ENCODE results near the gene VASH1. TPM values are rescaled to one million over a fixed set of nuclear protein-coding genes. Genes with fewer than 3 reads are reported as not detected.

Gene VASH1
- total and polyA plus RNA-seq, 2 donors (not counting 3 experiments of a cell fraction or from before 2014, with no cell fraction given): 39.8 to 168 TPM

DNA sequence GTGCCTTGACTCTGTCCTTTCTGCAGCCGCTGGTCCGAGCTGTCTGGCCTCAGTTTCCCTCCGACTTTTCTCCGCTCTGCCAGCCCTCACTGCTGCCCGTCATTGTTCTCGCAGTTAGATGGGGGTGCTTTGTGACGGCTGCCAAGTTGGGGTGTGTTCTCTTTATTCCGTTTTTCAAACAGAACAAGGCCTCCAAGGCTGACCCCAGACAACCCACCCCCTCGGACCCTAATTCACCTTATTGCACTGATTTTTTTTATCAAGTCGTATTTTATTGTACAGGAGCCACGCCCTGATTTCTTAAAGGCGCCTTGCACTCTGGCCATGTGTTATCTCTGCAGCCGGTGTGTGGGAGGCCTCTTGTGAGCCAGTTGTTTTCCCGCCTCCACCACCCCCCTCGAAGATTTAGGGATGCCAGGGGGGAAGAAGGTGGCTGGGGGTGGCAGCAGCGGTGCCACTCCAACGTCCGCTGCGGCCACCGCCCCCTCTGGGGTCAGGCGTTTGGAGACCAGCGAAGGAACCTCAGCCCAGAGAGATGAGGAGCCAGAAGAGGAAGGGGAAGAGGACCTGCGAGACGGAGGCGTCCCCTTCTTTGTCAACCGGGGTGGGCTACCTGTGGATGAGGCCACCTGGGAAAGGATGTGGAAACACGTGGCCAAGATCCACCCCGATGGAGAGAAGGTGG is 1.3 kb downstream of the VASH1 start:
- Histone ChIP-seq H3K9me3 (replicated peaks; ENCODE audit: control insufficient read depth, insufficient read depth, low read length) (no peaks in the 10 kb centered on the region), H4K20me1 (replicated peaks; ENCODE audit: control insufficient read depth, extremely low read depth, insufficient read depth, low read length) (no peaks in the 10 kb centered on the region), H3K4me3 (replicated peaks in 1 of 3; ENCODE audit: insufficient read depth in 1 of 3, low read depth in 1 of 3, low read length in 3 of 3) (peak overlapping the region; percentile 81 to 98 (median 90)), H3K79me2 (ENCODE audit: control insufficient read depth, insufficient read depth, low read length) (peaks cover 10% of the 10 kb centered on the region), H3K4me1 (ENCODE audit: control insufficient read depth, extremely low read depth, insufficient read depth, low read length) (peaks cover 34% of the 10 kb centered on the region), H2AFZ (ENCODE audit: low read depth, low read length) (peak overlapping the region; percentile 100), H3K27ac (ENCODE audit: insufficient read depth, low read depth, low read length) (no peak overlapping the region), H3K9me1 (replicated peaks; ENCODE audit: control insufficient read depth, extremely low read depth, insufficient read depth, low read length) (no peaks in the 10 kb centered on the region), H3K9ac (replicated peaks; ENCODE audit: extremely low read depth, insufficient read depth, low read length) (peak overlapping the region; percentile 58), H3K27me3 (ENCODE audit: control insufficient read depth in 2 of 2, insufficient read depth in 2 of 2, low read length in 2 of 2) (peaks cover 2 to 6% of the 10 kb centered on the region in 2 experiments), H3K36me3 (ENCODE audit: control insufficient read depth in 2 of 2, extremely low read depth in 1 of 2, insufficient read depth in 2 of 2, low read length in 2 of 2) (peaks cover 0 to 6% of the 10 kb centered on the region in 2 experiments), H3K4me2 (ENCODE audit: insufficient read depth, low read length) (peak overlapping the region; percentile 92)
- TF ChIP-seq, protein P1, sequence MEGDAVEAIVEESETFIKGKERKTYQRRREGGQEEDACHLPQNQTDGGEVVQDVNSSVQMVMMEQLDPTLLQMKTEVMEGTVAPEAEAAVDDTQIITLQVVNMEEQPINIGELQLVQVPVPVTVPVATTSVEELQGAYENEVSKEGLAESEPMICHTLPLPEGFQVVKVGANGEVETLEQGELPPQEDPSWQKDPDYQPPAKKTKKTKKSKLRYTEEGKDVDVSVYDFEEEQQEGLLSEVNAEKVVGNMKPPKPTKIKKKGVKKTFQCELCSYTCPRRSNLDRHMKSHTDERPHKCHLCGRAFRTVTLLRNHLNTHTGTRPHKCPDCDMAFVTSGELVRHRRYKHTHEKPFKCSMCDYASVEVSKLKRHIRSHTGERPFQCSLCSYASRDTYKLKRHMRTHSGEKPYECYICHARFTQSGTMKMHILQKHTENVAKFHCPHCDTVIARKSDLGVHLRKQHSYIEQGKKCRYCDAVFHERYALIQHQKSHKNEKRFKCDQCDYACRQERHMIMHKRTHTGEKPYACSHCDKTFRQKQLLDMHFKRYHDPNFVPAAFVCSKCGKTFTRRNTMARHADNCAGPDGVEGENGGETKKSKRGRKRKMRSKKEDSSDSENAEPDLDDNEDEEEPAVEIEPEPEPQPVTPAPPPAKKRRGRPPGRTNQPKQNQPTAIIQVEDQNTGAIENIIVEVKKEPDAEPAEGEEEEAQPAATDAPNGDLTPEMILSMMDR (IDR thresholded peaks at IDR 0.05; ENCODE audit: extremely low read depth in 1 of 2, insufficient read depth in 1 of 2, low read depth in 1 of 2, low read length in 2 of 2): no peak
- TF ChIP-seq, protein P2, sequence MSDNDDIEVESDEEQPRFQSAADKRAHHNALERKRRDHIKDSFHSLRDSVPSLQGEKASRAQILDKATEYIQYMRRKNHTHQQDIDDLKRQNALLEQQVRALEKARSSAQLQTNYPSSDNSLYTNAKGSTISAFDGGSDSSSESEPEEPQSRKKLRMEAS (IDR thresholded peaks at IDR 0.05; ENCODE audit: insufficient read depth, insufficient read length): no peak
- no peak for TF ChIP-seq POLR2AphosphoS5 (IDR thresholded peaks at IDR 0.05; ENCODE audit: insufficient read depth, low read depth, low read length)
- no peak for TF ChIP-seq FOS (IDR thresholded peaks at IDR 0.05; ENCODE audit: borderline replicate concordance, insufficient read depth, low read length)
- no peak for TF ChIP-seq GATA2 (IDR thresholded peaks at IDR 0.05; ENCODE audit: insufficient read depth, insufficient read length, low read depth, low read length)
- FAIRE-seq: peak; percentile 56
- ChIA-PET CTCF (interaction anchor here (1.2 to 4.0 kb wide), 4 partner anchors 22 to 53 kb away, joined by 5 to 26 read pairs (median 9); no protein-coding TSS in a partner anchor), POLR2A (no interaction called here)
- DNase-seq (ENCODE audit: low read depth, low spot score): no peak
- BruUV-seq (replicated peaks): TSS peak; percentile 19
- dilution Hi-C loops (cut with MboI; ENCODE audit: extremely low pct_ligation_motif_present, low sequenced_read_pairs) (no loop called here), intact Hi-C loops (cut with micrococcal nuclease) (loop anchor here (1.0 to 5.0 kb wide), 3 partner anchors 11 to 195 kb away; no protein-coding TSS in a partner anchor)
